HG02870 (cell line): Measurements from ENCODE around the gene MAP3K20.
"Not testable (repeated sequence)": the region's sequence is repeated elsewhere in the genome, so short reads cannot be mapped to it uniquely, and the experiment has no call there.

Experiments used
- ATAC-seq: cut with Tn5 transposase; IDR thresholded peaks from one replicate; pipeline ENCODE4 v1.9.1; 2021; ENCODE audit warnings: mild to moderate bottlenecking, moderate library complexity; ENCODE audit not compliant: unreplicated experiment

MAP3K20 gene

GRCh38 chr2:173153301-173153885 lies 77.7 kb downstream of the MAP3K20 start:
- no peak for ATAC-seq

GRCh38 chr2:173157676-173158293 lies 82.1 kb downstream of the MAP3K20 start:
- ATAC-seq = no peak

DNA sequence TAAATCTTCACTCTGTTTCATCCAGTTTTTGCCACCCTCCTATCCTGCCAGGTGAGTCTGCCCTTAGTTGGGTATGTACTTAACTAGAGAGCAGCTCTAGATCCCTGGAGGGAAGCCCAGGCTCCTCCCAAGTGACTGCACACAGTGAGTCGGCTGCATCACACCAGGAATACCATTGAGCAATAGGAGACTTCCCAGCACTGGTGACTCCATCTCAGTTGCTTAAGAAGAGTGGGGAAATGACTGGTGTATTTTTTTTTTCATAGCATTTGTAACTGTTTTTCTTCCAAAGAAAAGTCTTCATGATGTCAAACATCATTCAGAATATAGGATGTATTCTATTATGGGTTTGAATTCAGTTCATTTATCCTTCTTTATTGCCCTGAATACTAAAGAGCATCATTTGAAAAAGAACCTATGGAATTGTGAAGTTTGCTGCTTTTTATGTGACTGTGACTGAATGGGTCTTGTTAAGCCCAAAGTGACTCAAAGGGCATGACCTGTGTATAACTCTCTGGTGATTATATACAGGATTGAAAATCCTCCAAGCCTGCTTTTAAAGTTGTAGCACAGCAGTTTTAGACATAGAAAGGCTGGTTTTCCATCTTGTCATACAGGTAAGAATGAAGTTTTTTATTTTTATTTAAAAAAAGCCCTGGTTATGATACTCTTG lies 84.3 kb downstream of the MAP3K20 start:
- no peak for ATAC-seq

DNA sequence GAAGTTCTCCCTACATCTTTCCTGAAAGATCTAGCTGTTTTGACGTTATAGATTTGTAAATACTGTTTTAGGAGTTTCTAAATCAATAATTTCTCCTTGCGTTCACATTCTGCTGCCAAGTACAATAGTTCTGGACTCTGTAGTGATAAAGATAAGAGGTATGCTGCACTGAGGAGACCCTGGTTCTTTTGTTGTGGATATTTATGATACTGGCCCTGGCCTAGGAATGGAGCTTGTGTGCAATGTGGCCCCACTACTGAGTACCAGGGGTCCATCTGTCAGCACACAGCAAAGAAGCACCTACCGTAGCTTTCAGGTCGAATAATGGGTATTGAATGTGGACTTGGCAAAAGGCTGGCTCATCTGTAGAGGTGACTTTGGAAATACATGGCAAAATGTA lies 85.0 kb downstream of the MAP3K20 start:
- no peak for ATAC-seq

- ATAC-seq = no peak
Measured at GRCh38 chr2:173161040-173161439, 85.4 kb downstream of the MAP3K20 start.

GRCh38 chr2:173161507-173161906 lies 85.9 kb downstream of the MAP3K20 start:
- ATAC-seq = no peak

- not testable (repeated sequence) for ATAC-seq
Measured at GRCh38 chr2:173163357-173163756, 87.7 kb downstream of the MAP3K20 start.

GRCh38 chr2:173164396-173164795 lies 88.8 kb downstream of the MAP3K20 start:
- no peak for ATAC-seq

- ATAC-seq = no peak
Measured at GRCh38 chr2:173165443-173166238, 90.0 kb downstream of the MAP3K20 start.

- no peak for ATAC-seq
Measured at GRCh38 chr2:173171321-173171720, 95.7 kb downstream of the MAP3K20 start.

- ATAC-seq = no peak
Measured at GRCh38 chr2:173171924-173172643, 96.4 kb downstream of the MAP3K20 start.

- not testable (repeated sequence) for ATAC-seq
Measured at GRCh38 chr2:173174339-173174738, 98.7 kb downstream of the MAP3K20 start.

- ATAC-seq = no peak
Measured at GRCh38 chr2:173175222-173175621, 99.6 kb downstream of the MAP3K20 start.

DNA sequence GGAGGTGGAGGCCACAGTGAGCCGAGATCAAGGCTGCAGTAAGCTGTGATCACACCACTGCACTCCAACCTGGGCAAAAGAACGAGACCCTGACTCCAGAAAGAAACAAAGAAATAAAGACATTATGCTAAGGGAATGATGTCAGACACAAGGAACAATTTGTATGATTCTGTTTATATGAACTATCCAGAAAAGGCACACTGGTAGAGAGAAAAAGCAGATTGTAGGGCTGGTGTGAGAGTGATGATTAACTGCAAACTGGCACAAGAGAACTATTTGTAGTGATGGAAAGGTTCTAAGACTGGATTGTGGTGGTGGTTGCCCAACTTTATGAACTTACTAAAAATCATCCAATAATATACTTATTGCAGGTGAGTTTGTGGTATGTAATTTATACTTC lies 106.3 kb downstream of the MAP3K20 start:
- ATAC-seq = no peak

GRCh38 chr2:173184031-173185004 lies 108.7 kb downstream of the MAP3K20 start:
- ATAC-seq = no peak

- ATAC-seq = no peak
Measured at GRCh38 chr2:173185437-173185836, 109.8 kb downstream of the MAP3K20 start.

DNA sequence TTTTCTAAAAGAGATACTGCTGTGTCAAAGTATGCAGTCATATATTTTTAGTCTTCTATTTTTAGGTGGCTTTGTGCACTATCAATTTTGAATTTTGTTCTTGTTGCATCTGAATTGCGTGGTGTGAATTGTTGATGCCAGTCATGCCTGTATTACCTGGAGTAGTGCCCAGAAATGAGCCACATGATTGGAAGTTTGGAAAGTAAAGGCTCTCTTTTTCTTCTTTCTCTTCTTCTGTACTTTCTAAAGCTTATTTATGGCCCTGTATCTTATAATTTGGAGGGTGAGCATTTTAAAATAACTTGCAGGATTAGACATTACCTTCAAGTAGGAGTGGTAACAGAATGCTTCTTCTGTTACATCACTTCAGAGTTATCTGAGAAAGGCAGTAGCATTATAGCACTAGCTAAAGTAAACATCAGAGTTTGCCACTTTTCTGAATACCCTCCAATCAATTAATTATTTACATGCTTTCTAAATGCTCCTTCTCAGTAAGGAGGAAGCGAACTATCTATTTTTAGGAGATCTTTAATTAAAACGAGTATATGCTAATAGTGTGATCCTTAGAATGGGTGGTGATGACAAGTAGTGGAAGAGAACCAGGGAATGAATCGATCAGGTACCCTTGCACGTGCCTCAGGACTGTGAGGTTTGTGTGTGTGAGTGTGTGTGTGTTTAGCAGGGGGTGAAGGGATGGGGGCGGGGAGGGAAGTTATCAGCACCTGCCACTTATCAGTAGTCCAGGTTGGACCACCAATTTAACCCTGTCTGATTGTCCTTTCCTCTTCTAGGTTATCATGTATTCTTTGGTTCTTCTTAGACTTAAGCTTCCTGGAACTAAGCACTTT lies 112.5 kb downstream of the MAP3K20 start:
- no peak for ATAC-seq

DNA sequence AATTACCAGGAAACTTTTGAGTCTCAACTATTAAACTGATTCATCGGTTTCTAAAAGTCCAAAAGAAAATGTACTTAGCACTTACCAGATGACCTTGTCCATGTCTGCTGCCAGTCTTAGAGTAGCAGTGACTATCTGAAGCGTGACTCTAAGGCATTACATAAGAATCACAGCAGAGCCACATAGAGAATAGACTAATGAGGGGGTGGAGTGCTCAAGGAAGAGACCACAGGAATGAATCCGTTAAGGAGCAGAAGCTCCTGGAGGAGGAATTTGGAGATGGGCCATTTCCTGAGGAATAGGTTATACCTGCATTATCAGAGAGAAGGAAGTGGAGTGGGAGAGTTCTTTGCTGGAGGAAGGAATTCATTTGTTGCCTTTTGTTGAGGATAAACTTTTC lies 116.0 kb downstream of the MAP3K20 start:
- ATAC-seq = no peak

DNA sequence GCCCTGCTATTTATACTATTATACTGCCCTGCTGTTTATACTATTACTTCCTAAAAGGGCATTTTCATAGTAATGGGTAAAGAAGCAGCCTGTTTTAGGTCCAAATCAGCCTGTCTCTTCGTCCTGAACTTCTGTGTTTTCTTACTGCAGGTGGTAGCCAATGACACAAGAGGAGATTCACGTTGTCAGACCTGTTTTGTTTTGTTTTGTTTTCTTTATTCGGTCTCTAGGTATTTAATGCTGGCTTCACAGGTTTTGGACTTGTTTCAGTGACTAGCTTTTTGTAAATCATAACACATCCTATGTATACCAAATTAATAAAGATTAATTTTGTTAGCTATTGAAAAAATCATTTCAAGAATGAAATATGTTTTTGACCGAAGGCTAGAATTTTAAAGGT lies 116.4 kb downstream of the MAP3K20 start:
- no peak for ATAC-seq
